Measurements from ENCODE around the gene PRDX5.

- TF ChIP-seq CTCF (IDR thresholded peaks at IDR 0.05), result no peak
- TF ChIP-seq POLR2AphosphoS5 (IDR thresholded peaks at IDR 0.05), result peak in 1 of 2 donors; percentile 26
- no peak for TF ChIP-seq POLR2A (IDR thresholded peaks at IDR 0.05)
- no peak for TF ChIP-seq EP300 (IDR thresholded peaks at IDR 0.05)
Observed at GRCh38 chr11:64268893-64269539, 48.9 kb upstream of the PRDX5 start.

Data from upper lobe of left lung (tissue), 4 donors.